Smooth muscle cell (in vitro differentiated cells): ENCODE measurements around the gene MGMT. TPM values are rescaled to one million over a fixed set of nuclear protein-coding genes. Genes with fewer than 3 reads are reported as not detected.

Experiments used
- DNase-seq: peaks from one replicate; lab custom pipeline; 2025; ENCODE audit not compliant: unreplicated experiment; lab: John Stamatoyannopoulos, UW
- H2AFZ ChIP-seq: fragments of 200-600 bp; sonication (generic); 2 replicates; pipeline ENCODE4 v1.6.0; 2016; ENCODE audit warnings: antibody characterized with exemption, low read depth, mild to moderate bottlenecking
- H3F3A ChIP-seq: fragments of 200-600 bp; sonication (generic); 2 replicates; pipeline ENCODE4 v1.6.0; 2017; ENCODE audit warnings: antibody characterized with exemption, low read depth
- H3K27ac ChIP-seq: fragments of 200-600 bp; sonication (generic); 2 replicates; pipeline ENCODE4 v1.5.1; 2016; ENCODE audit warnings: low read depth, mild to moderate bottlenecking
- H3K27me3 ChIP-seq: fragments of 200-600 bp; sonication (generic); 2 replicates; pipeline ENCODE4 v1.6.1; 2016; ENCODE audit warnings: low read depth, mild to moderate bottlenecking
- H3K36me3 ChIP-seq: fragments of 200-600 bp; sonication (generic); 2 replicates; pipeline ENCODE4 v1.5.1; 2016; ENCODE audit warnings: low read depth
- H3K4me1 ChIP-seq: fragments of 200-600 bp; sonication (generic); 2 replicates; pipeline ENCODE4 v1.5.1; 2016; ENCODE audit warnings: low read depth
- H3K4me2 ChIP-seq: fragments of 200-600 bp; sonication (generic); 2 replicates; pipeline ENCODE4 v1.6.0; 2016; ENCODE audit warnings: mild to moderate bottlenecking
- H3K4me3 ChIP-seq: fragments of 200-600 bp; sonication (generic); 2 replicates; pipeline ENCODE4 v1.5.1; 2016; ENCODE audit warnings: mild to moderate bottlenecking
- H3K79me2 ChIP-seq: fragments of 200-600 bp; sonication (generic); 2 replicates; pipeline ENCODE4 v1.6.0; 2016; ENCODE audit warnings: low read depth, mild to moderate bottlenecking
- H3K9ac ChIP-seq: fragments of 200-600 bp; sonication (generic); 2 replicates; pipeline ENCODE4 v1.6.0; 2016; ENCODE audit warnings: low read depth
- H3K9me3 ChIP-seq: fragments of 200-600 bp; sonication (generic); replicated peaks from 2 replicates; pipeline ENCODE4 v1.5.1; 2016; ENCODE audit warnings: low read depth
- H4K20me1 ChIP-seq: fragments of 200-600 bp; sonication (generic); 2 replicates; pipeline ENCODE4 v1.6.0; 2016; ENCODE audit warnings: low read depth
- WGBS: methylation state at CpG from one replicate; pipeline ENCODE4 v1.1.7; 2016; ENCODE audit warnings: low lambda C conversion rate; 5-methylcytosine and 5-hydroxymethylcytosine counted together
- polyA plus RNA-seq: library from polyadenylated mRNA; unstranded; fragments of >200 nt; fragmentation: Nextera tagmentation; extraction: Ambion mirVana; gene quantifications from 2 replicates; pipeline ENCODE4 v1.2.1, GENCODE V29; 2016
- total RNA-seq: library from RNA; depleted of rRNA; stranded (reverse); fragments of >200 nt; gene quantifications from 2 replicates; pipeline ENCODE4 v1.2.3, GENCODE V29; 2014
- TF ChIP-seq, protein P1 (sequence below): fragments of 200-600 bp; sonication (generic); IDR thresholded peaks from 2 replicates; pipeline ENCODE4 v1.5.1; 2017; ENCODE audit warnings: borderline replicate concordance, mild to moderate bottlenecking, antibody characterized with exemption; ENCODE audit not compliant: insufficient read depth, poor library complexity, severe bottlenecking

The MGMT gene
- total and polyA plus RNA-seq, 2 experiments from 2014 or later = 21.0 to 33.0 TPM

DNA sequence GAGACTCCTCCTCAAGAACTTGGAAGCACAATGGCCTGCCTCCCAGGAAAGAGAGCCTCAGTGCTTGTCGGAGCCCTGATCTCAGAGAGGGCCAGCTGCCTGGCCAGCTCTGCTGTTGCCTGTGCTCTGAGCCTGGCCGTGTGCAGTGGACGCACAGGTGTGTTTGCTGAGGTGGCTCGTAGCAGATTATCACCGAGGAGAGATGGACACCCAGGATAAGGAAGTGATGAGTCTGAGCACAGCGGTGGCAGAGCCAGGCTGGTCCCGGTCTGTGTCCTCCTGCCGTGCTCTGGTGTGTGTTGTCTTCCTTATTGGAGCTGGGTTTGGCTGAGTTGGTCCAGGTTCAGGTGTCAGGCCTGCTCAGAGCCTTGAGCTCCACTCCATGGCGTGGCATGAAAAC, 288.6 kb downstream of the MGMT start:
- H3K4me2 ChIP-seq = no peak overlapping the region
- H3K36me3 ChIP-seq = no peaks in the 10 kb centered on the region
- H3K27ac ChIP-seq = no peak overlapping the region
- no peak for DNase-seq
- 98% methylated on average over 9 of the region's 9 CpGs for WGBS
- H3K27me3 ChIP-seq = no peaks in the 10 kb centered on the region
- no peak overlapping the region for H3K4me3 ChIP-seq
- no peaks in the 10 kb centered on the region for H3F3A ChIP-seq
- no peaks in the 10 kb centered on the region for H3K79me2 ChIP-seq
- TF ChIP-seq, protein P1, sequence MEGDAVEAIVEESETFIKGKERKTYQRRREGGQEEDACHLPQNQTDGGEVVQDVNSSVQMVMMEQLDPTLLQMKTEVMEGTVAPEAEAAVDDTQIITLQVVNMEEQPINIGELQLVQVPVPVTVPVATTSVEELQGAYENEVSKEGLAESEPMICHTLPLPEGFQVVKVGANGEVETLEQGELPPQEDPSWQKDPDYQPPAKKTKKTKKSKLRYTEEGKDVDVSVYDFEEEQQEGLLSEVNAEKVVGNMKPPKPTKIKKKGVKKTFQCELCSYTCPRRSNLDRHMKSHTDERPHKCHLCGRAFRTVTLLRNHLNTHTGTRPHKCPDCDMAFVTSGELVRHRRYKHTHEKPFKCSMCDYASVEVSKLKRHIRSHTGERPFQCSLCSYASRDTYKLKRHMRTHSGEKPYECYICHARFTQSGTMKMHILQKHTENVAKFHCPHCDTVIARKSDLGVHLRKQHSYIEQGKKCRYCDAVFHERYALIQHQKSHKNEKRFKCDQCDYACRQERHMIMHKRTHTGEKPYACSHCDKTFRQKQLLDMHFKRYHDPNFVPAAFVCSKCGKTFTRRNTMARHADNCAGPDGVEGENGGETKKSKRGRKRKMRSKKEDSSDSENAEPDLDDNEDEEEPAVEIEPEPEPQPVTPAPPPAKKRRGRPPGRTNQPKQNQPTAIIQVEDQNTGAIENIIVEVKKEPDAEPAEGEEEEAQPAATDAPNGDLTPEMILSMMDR = no peak
- no peaks in the 10 kb centered on the region for H3K4me1 ChIP-seq
- no peak overlapping the region for H2AFZ ChIP-seq
- no peaks in the 10 kb centered on the region for H4K20me1 ChIP-seq
- H3K9me3 ChIP-seq = peaks cover 7% of the 10 kb centered on the region
- H3K9ac ChIP-seq = no peak overlapping the region

DNA sequence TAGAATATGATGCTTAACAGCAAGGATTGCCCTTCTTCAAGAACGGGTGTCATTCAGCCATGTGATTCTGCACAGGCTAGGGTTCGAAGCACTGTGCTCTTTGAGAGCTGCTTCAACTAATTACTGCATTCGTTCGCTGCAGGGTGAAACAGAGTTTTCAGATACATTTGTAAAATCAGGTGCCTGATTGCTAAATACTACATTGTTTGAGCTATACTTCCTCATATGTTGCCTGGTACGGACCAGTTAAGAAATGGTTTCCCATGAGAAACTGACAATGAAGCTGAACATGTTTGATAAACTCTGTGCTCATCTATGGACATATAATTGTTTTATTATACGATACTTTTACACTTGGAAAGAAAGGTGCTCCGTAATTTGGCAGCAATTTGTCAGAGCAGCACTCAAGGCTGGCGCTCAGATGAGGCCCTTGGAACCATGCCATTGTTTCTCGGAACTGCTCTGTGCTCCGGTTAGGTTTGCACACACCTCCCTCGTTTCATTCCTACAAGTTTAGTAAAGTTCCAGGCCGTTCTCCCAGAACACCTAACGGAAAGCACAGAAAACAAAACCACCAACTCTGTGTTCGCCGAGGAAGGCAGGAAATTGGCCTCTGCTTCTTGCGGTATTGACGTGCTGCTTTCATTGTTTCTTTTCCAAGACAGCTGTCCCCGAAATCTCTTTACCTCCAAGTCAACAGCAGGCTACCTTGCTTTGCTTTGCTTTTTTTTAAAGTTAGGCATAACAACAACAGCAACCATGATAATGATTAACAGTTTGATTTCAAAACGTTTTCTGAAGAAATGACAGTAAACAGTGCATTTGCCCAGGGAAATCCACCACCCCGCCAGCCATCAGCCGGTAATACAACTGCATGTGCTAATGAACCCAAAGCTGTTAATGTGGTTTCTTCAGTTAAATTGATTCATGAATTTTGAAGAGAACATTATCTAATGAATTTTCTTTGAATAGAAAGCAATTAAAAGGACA, 290.2 kb downstream of the MGMT start:
- Histone ChIP-seq H4K20me1 (no peaks in the 10 kb centered on the region), H2AFZ (no peak overlapping the region), H3K36me3 (no peaks in the 10 kb centered on the region), H3K79me2 (no peaks in the 10 kb centered on the region), H3K4me1 (no peaks in the 10 kb centered on the region), H3F3A (no peaks in the 10 kb centered on the region), H3K27ac (no peak overlapping the region), H3K4me3 (no peak overlapping the region), H3K4me2 (no peak overlapping the region), H3K27me3 (no peaks in the 10 kb centered on the region), H3K9me3 (peaks cover 3% of the 10 kb centered on the region), H3K9ac (no peak overlapping the region)
- TF ChIP-seq, protein P1 = no peak
- WGBS = 90% methylated on average over 21 of the region's 21 CpGs
- no peak for DNase-seq

DNA sequence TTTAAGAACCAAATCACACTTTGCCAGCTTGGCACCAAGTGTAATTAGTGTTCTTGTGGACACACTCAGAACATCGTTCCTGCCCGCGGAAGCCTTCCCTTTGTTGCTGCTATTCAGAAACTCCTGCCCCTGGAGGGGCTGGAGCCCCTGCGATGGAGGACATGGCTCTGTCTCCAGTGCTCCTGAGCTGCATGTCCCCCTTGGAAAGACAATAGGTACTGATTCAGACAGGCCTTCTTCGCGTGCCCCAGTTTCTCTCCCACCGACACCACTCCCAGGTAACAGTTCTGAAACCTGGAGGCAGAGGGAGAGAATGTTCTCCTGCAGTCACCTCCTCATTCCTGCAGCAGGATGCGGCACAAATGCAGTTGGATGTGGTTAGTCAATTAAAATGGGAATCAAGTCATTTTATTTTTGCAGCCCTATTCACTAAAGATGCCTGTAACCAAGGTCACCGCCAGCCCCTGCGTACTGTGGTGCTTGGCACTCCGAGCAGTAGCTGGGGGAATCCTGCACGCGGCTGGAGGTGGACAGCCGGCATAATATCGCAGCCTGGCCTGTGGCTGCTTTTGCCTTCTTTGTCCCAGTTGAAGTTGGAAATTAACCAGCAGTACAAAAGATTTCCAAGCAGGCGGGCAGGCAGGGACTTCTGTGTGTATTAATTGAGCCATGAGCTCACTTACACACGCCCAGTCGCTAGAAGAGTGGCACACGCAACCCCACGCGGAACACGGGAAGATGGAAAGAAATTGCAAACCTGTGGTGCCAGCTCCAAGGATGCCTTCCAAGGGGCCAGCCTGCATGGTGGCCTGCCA, 291.4 kb downstream of the MGMT start:
- no peak overlapping the region for H3K4me3 ChIP-seq
- H3K4me2 ChIP-seq = no peak overlapping the region
- TF ChIP-seq, protein P1 = no peak
- no peaks in the 10 kb centered on the region for H4K20me1 ChIP-seq
- H3K27me3 ChIP-seq = no peaks in the 10 kb centered on the region
- H3K9me3 ChIP-seq = no peaks in the 10 kb centered on the region
- DNase-seq = no peak
- no peak overlapping the region for H3K9ac ChIP-seq
- 95% methylated on average over 22 of the region's 22 CpGs for WGBS
- H3K36me3 ChIP-seq = no peaks in the 10 kb centered on the region
- H3K79me2 ChIP-seq = no peaks in the 10 kb centered on the region
- no peaks in the 10 kb centered on the region for H3K4me1 ChIP-seq
- no peak overlapping the region for H3K27ac ChIP-seq
- no peak overlapping the region for H2AFZ ChIP-seq
- H3F3A ChIP-seq = no peaks in the 10 kb centered on the region
